ENCODE data around the gene POU4F3. TPM values are rescaled to one million over a fixed set of nuclear protein-coding genes. Genes with fewer than 3 reads are reported as not detected.

POU4F3 gene
- total RNA-seq, 2 experiments from 2014 or later: not detected

DNA sequence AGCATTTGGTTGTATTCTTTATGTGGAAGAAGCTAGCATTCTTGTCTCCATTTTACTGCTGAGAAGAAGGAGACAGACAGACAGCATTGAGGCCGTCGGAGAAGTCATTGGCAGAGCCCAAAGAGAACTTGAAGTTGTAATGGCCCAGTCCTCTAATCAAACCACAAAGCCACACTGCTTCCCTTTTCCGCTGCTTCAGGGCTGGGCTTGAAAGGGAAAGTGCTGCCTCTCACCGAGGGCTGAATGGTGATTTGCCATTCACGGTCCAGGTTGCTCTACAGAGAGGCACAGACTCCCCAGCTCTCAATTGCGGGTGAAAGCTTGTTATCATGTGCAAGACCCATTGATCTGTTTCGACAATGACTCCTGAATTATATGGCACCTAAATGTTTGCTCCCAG is 25.6 kb upstream of the POU4F3 start:
- H3K9me3 Mint-ChIP-seq (ENCODE audit: low read depth): no peaks in the 10 kb centered on the region
- CTCF ChIA-PET: no interaction called here
- peaks cover 14% of the 10 kb centered on the region for H3K27me3 Mint-ChIP-seq
- H3K4me3 Mint-ChIP-seq: no peak overlapping the region
- no peaks in the 10 kb centered on the region for H3K4me1 Mint-ChIP-seq
- no peak for DNase-seq
- POLR2A ChIA-PET: interaction anchor here (0.6 kb wide), 1 partner anchor 201 kb away, joined by 8 read pairs; no protein-coding TSS in a partner anchor
- H3K36me3 Mint-ChIP-seq (ENCODE audit: low read depth): no peaks in the 10 kb centered on the region
- intact Hi-C loops (cut with DNase I, micrococcal nuclease): no loop called here
- no peak overlapping the region for H3K27ac Mint-ChIP-seq
- no peak for ATAC-seq

DNA sequence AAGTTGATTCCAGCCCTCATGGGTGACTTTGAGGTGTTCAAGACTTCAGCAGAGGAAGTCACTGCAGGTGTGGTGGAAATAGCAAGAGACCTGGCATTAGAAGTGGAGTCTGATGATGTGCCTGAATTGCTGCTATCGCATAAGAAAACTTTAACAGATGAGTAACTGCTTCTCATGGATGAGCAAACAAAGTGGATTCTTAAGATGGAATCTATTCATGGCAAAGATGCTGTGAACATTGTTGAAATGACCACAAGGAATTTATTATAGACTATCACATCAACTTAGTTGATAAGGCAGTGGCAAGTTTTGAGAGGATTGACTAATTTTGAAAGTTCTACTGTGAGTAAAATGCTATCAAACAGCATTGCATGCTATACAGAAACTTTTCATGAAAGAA is 17.1 kb upstream of the POU4F3 start:
- intact Hi-C loops (cut with DNase I, micrococcal nuclease): no loop called here
- ChIA-PET POLR2A (no interaction called here), CTCF (no interaction called here)

DNA sequence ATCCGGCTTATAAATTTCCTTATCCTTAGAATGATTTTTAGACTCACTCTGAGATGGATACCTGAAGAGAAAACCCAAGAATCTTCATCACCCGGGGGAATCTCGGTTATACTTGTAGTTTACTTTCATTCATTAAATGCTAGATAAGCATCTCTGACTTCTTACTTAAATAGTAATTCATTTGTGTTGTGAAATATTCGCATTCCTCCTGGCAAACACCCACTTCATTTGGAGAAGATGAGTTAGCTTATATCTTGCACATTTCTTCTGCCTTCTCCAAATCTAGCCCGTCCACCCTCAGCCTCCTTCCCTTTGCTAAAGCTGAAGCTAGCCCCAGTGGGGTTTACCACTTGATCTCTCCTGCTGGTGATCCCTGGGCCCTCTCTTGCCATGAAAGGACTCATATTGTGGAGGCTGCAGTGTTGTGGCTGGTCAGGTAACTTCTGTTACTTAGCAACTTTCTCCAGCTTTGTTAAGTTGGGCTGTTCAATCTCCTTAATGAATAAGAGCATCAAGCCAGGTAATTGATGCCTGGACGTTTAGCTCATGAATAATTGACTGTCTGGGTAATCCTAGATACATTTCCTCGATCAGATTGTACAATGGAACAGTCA is 11.3 kb upstream of the POU4F3 start:
- peaks cover 25% of the 10 kb centered on the region for H3K27me3 Mint-ChIP-seq
- intact Hi-C loops (cut with DNase I, micrococcal nuclease): no loop called here
- ChIA-PET CTCF (interaction anchor here (1.2 kb wide), 1 partner anchor 100 kb away, joined by 5 read pairs; no protein-coding TSS in a partner anchor), POLR2A (no interaction called here)
- H3K36me3 Mint-ChIP-seq (ENCODE audit: low read depth): no peaks in the 10 kb centered on the region
- no peak for DNase-seq
- H3K9me3 Mint-ChIP-seq (ENCODE audit: low read depth): no peaks in the 10 kb centered on the region
- no peak overlapping the region for H3K27ac Mint-ChIP-seq
- no peak overlapping the region for H3K4me3 Mint-ChIP-seq
- ATAC-seq: no peak
- H3K4me1 Mint-ChIP-seq: no peaks in the 10 kb centered on the region

More for the DNA sequence above, 17.1 kb upstream of the POU4F3 start:
- ATAC-seq (no peak), DNase-seq (no peak)
- H3K36me3 Mint-ChIP-seq (ENCODE audit: low read depth): no peaks in the 10 kb centered on the region
- no peak overlapping the region for H3K4me3 Mint-ChIP-seq
- H3K27ac Mint-ChIP-seq: no peak overlapping the region
- H3K9me3 Mint-ChIP-seq (ENCODE audit: low read depth): no peaks in the 10 kb centered on the region
- peaks cover 4% of the 10 kb centered on the region for H3K27me3 Mint-ChIP-seq
- H3K4me1 Mint-ChIP-seq: no peaks in the 10 kb centered on the region

DNA sequence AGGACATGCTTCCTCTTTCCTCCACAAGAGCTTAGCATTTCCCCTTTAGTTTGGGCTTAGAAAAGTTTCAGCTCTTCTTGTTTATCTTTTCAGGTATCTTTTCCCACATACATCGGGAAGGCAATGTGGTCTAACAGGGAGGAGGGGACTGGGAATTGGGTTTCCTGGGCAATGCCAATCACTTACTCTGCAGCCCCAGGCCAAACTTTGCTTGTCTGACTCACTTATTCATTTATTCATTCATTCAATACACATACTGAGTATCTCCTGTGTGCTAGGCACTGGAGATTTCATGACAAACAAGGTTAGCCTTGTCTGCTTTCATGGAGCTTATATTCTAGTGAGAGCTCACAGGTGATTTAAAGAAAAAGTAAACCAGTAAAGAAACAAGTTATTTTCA is 10.7 kb upstream of the POU4F3 start:
- no peak for ATAC-seq
- Mint-ChIP-seq H3K27me3 (peaks cover 30% of the 10 kb centered on the region), H3K9me3 (ENCODE audit: low read depth) (no peaks in the 10 kb centered on the region), H3K4me1 (no peaks in the 10 kb centered on the region), H3K4me3 (no peak overlapping the region), H3K27ac (no peak overlapping the region), H3K36me3 (ENCODE audit: low read depth) (no peaks in the 10 kb centered on the region)
- ChIA-PET CTCF (interaction anchor here (1.2 kb wide), 1 partner anchor 100 kb away, joined by 5 read pairs; no protein-coding TSS in a partner anchor), POLR2A (no interaction called here)
- intact Hi-C loops (cut with DNase I, micrococcal nuclease): no loop called here
- no peak for DNase-seq

DNA sequence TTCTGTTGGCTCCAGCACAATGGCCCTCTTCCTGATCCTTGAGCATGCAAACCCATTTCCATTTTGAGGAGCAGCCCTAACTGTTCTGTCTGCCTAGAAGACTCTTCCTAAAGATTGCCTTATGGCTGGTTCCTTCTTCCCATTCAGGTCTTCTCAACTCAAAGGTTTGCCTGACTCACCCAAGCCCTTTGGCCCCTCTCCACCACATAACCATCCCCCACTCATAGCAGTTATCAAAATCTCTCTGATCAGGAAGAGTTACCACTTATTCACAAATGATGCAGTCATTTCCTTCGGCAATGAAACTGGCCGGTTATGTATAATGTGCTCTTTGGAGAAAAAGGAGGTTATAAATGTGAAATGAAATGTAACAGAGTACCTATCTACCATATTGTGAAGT is 8.9 kb upstream of the POU4F3 start:
- DNase-seq (no peak), ATAC-seq (no peak)
- H3K36me3 Mint-ChIP-seq (ENCODE audit: low read depth): no peaks in the 10 kb centered on the region
- intact Hi-C loops (cut with DNase I, micrococcal nuclease): no loop called here
- H3K27me3 Mint-ChIP-seq: peaks cover 44% of the 10 kb centered on the region
- ChIA-PET CTCF (no interaction called here), POLR2A (no interaction called here)
- H3K4me3 Mint-ChIP-seq: no peak overlapping the region
- H3K9me3 Mint-ChIP-seq (ENCODE audit: low read depth): no peaks in the 10 kb centered on the region
- no peaks in the 10 kb centered on the region for H3K4me1 Mint-ChIP-seq
- H3K27ac Mint-ChIP-seq: no peak overlapping the region

DNA sequence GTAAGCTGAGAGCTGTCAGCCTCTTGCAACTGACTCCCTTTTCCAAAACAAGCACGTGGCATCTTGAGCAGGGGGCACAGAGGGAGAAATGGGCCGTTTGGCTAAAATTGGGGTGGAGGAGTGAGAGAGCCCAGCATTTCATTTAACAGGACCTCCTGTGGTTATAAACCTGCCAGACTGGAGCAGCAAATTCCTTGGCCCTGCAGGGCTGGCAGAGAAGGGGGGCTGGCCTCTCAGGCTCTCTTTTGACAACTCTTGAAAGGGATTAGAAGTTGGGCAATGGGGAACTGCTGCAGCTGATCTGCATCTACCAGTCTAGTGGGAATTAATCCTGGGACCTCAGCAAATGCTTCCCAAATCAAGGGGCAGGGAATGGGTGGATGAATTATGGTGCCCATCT is 7.2 kb upstream of the POU4F3 start:
- ChIA-PET POLR2A (no interaction called here), CTCF (no interaction called here)
- H3K4me1 Mint-ChIP-seq: no peaks in the 10 kb centered on the region
- no peak overlapping the region for H3K27ac Mint-ChIP-seq
- no peak overlapping the region for H3K4me3 Mint-ChIP-seq
- DNase-seq (no peak), ATAC-seq (no peak)
- no peaks in the 10 kb centered on the region for H3K36me3 Mint-ChIP-seq (ENCODE audit: low read depth)
- H3K27me3 Mint-ChIP-seq: peaks cover 53% of the 10 kb centered on the region
- intact Hi-C loops (cut with DNase I, micrococcal nuclease): no loop called here
- no peaks in the 10 kb centered on the region for H3K9me3 Mint-ChIP-seq (ENCODE audit: low read depth)

DNA sequence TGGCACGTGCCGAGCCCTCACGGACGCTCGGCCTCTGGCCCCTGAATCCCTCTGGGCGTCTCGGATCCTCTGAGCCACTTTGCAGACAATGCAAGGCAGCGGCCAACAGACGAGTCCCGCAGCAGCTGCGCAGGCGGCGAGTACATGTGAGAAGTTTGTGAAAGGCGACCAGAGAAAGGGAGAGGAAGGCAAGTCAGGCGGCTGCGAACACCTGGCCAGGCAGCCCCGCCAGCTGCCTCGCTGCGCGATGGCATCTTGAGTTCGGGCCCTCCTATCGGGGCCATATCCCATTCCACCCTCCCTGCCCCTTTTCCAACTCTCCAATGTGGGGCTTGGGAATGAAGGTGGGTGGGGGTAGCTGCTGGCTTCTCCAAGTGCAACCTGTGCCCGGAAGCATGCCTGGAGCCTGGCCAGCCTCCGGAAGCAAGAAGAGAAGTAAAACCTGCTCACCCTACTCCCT is 4.5 kb upstream of the POU4F3 start:
- ChIA-PET POLR2A (no interaction called here), CTCF (interaction anchor here (0.5 to 0.7 kb wide), 3 partner anchors 18 to 1055 kb away, joined by 3 read pairs; no protein-coding TSS in a partner anchor)
- peaks cover 66% of the 10 kb centered on the region for H3K27me3 Mint-ChIP-seq
- H3K36me3 Mint-ChIP-seq (ENCODE audit: low read depth): no peaks in the 10 kb centered on the region
- ATAC-seq (no peak), DNase-seq (no peak)
- no peaks in the 10 kb centered on the region for H3K4me1 Mint-ChIP-seq
- H3K4me3 Mint-ChIP-seq: no peak overlapping the region
- intact Hi-C loops (cut with DNase I, micrococcal nuclease): no loop called here
- H3K27ac Mint-ChIP-seq: no peak overlapping the region
- no peaks in the 10 kb centered on the region for H3K9me3 Mint-ChIP-seq (ENCODE audit: low read depth)

DNA sequence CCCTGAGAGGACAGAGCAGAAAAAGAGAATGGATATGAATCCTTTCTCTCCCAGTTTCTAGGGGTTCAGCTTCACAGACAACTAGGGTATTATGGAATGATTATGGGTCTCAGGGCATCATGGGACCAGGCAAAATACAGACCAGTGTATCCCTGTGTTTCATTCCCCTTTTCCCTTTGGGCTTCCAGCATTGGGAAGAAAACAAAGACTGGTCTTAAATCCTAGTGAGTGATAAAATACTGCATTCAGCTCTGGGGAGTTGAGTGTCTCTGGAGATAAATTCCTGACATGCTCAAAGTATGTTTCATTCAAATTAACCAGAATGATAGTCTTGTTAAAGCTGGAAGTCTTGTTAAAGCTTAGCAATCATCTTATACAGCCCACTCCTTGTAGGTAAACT is 2.4 kb upstream of the POU4F3 start:
- Mint-ChIP-seq H3K27ac (no peak overlapping the region), H3K27me3 (peaks cover 76% of the 10 kb centered on the region), H3K36me3 (ENCODE audit: low read depth) (no peaks in the 10 kb centered on the region), H3K4me3 (no peak overlapping the region), H3K9me3 (ENCODE audit: low read depth) (no peaks in the 10 kb centered on the region), H3K4me1 (no peaks in the 10 kb centered on the region)
- intact Hi-C loops (cut with DNase I, micrococcal nuclease): no loop called here
- ChIA-PET CTCF (no interaction called here), POLR2A (no interaction called here)
- no peak for DNase-seq
- no peak for ATAC-seq

DNA sequence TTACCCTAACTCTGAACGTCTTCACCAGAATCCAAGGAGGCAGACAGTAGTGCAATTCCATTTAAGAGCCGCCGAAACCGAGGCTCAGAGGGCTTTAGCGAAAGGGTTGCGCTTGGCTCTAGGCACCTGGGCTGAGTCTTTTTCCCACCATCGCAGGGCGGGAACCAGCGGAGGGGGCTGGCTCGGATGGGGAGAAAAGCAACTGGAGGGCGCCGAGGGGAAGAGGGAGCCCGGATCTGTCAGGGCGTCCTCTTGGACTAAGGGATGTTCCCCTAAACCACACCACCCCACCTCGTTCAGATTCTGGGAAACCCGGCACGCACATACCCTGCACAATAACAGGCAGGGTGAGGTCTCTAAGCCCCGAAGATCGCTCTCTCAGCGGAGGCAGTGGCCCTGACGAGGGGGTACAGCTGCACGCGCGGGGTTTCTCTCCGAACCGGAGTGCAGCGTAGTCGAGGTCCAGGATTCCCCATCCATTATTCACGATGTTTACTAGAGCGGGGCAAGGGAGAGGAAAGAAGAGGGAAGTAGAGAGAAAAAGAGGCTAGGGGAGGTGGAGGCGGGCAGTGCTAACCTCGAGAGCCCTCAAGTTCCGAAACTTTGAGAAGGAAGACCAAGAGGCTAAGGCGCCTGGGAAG is 1.3 kb upstream of the POU4F3 start:
- Mint-ChIP-seq H3K27ac (no peak overlapping the region), H3K4me1 (no peaks in the 10 kb centered on the region), H3K27me3 (peaks cover 83% of the 10 kb centered on the region), H3K36me3 (ENCODE audit: low read depth) (no peaks in the 10 kb centered on the region), H3K4me3 (no peak overlapping the region), H3K9me3 (ENCODE audit: low read depth) (no peaks in the 10 kb centered on the region)
- intact Hi-C loops (cut with DNase I, micrococcal nuclease): no loop called here
- no peak for ATAC-seq
- no peak for DNase-seq
- POLR2A ChIA-PET: no interaction called here
- CTCF ChIA-PET: interaction anchor here (0.6 kb wide), 1 partner anchor 147 kb away, joined by 3 read pairs; no protein-coding TSS in a partner anchor

DNA sequence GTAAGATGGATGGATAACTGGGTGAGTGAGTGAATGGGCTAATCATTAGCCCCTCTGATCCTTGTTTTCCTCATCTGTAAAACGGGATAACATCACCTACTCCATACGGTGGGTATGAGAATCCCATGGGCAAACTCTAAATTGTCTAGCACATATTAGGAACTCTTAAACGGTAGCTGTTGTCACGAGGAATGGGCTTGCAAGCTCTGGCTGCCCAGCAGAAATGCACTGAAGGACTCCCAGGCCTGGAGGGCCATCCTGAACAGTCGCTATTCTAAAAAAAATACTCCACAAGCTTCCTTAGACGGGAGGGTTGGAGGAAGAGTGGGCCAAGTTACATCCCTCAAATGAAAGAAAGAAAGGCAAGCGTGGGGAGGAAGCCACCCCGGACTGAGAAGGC is 711 bp upstream of the POU4F3 start:
- Mint-ChIP-seq H3K27me3 (peaks cover 84% of the 10 kb centered on the region), H3K36me3 (ENCODE audit: low read depth) (no peaks in the 10 kb centered on the region), H3K4me3 (no peak overlapping the region), H3K4me1 (no peaks in the 10 kb centered on the region), H3K9me3 (ENCODE audit: low read depth) (no peaks in the 10 kb centered on the region), H3K27ac (no peak overlapping the region)
- intact Hi-C loops (cut with DNase I, micrococcal nuclease): no loop called here
- ChIA-PET CTCF (interaction anchor here (0.6 kb wide), 1 partner anchor 147 kb away, joined by 3 read pairs; no protein-coding TSS in a partner anchor), POLR2A (no interaction called here)
- DNase-seq: no peak
- no peak for ATAC-seq

DNA sequence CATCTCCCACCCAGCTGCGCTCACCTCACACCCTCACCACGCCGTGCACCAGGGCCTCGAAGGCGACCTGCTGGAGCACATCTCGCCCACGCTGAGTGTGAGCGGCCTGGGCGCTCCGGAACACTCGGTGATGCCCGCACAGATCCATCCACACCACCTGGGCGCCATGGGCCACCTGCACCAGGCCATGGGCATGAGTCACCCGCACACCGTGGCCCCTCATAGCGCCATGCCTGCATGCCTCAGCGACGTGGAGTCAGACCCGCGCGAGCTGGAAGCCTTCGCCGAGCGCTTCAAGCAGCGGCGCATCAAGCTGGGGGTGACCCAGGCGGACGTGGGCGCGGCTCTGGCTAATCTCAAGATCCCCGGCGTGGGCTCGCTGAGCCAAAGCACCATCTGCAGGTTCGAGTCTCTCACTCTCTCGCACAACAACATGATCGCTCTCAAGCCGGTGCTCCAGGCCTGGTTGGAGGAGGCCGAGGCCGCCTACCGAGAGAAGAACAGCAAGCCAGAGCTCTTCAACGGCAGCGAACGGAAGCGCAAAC is 1.1 kb downstream of the POU4F3 start:
- H3K27ac Mint-ChIP-seq: no peak overlapping the region
- intact Hi-C loops (cut with DNase I, micrococcal nuclease): no loop called here
- DNase-seq: no peak
- H3K27me3 Mint-ChIP-seq: peaks cover 86% of the 10 kb centered on the region
- peaks cover 7% of the 10 kb centered on the region for H3K4me1 Mint-ChIP-seq
- POLR2A ChIA-PET: no interaction called here
- no peak overlapping the region for H3K4me3 Mint-ChIP-seq
- H3K9me3 Mint-ChIP-seq (ENCODE audit: low read depth): no peaks in the 10 kb centered on the region
- no peak for ATAC-seq
- CTCF ChIA-PET: no interaction called here
- no peaks in the 10 kb centered on the region for H3K36me3 Mint-ChIP-seq (ENCODE audit: low read depth)

All from activated CD4-positive, alpha-beta T cell treated with anti-CD3 and anti-CD28 coated beads for 36 hours (primary cell).